ENCODE results near the gene EXOC3L2. TPM values are rescaled to one million over a fixed set of nuclear protein-coding genes. Genes with fewer than 3 reads are reported as not detected.
"Not testable (repeated sequence)": the region's sequence is repeated elsewhere in the genome, so short reads cannot be mapped to it uniquely, and the experiment has no call there.

Gene EXOC3L2
- polyA plus RNA-seq, 3 donors: 6.0 to 7.1 (median 7.0) TPM

- no peak for DNase-seq (ENCODE audit: low read depth in 3 of 3, low spot score in 2 of 3)
Observed at GRCh38 chr19:45256836-45257235, 11.6 kb upstream of the EXOC3L2 start.

- DNase-seq (ENCODE audit: low read depth in 3 of 3, low spot score in 2 of 3): no peak
Observed at GRCh38 chr19:45255611-45256157, 10.5 kb upstream of the EXOC3L2 start.

- DNase-seq (ENCODE audit: low read depth in 3 of 3, low spot score in 2 of 3): no peak
Observed at GRCh38 chr19:45254044-45254531, 8.9 kb upstream of the EXOC3L2 start.

GRCh38 chr19:45253396-45254027 lies 8.3 kb upstream of the EXOC3L2 start:
- no peak for DNase-seq (ENCODE audit: low read depth in 3 of 3, low spot score in 2 of 3)

GRCh38 chr19:45251452-45252354 lies 6.5 kb upstream of the EXOC3L2 start:
- DNase-seq (ENCODE audit: low read depth in 3 of 3, low spot score in 2 of 3): no peak

- no peak for DNase-seq (ENCODE audit: low read depth in 3 of 3, low spot score in 2 of 3)
Observed at GRCh38 chr19:45250832-45251451, 5.7 kb upstream of the EXOC3L2 start, which contains the start of gene MARK4. Gene MARK4, plus strand, starts transcription at chr19:45251271. Its CDS starts 318 bp downstream, at chr19:45251589.

- DNase-seq (ENCODE audit: low read depth in 3 of 3, low spot score in 2 of 3): no peak
Observed at GRCh38 chr19:45250216-45250831, 5.1 kb upstream of the EXOC3L2 start.

- DNase-seq (ENCODE audit: low read depth in 3 of 3, low spot score in 2 of 3): no peak
Observed at GRCh38 chr19:45249261-45250033, 4.2 kb upstream of the EXOC3L2 start.

- no peak for DNase-seq (ENCODE audit: low read depth in 3 of 3, low spot score in 2 of 3)
Observed at GRCh38 chr19:45247136-45247535, 1.9 kb upstream of the EXOC3L2 start.

- DNase-seq (ENCODE audit: low read depth in 3 of 3, low spot score in 2 of 3): no peak
Observed at GRCh38 chr19:45245826-45246225, 619 bp upstream of the EXOC3L2 start.

GRCh38 chr19:45244133-45244794 lies 943 bp downstream of the EXOC3L2 start:
- DNase-seq (ENCODE audit: low read depth in 3 of 3, low spot score in 2 of 3): no peak

GRCh38 chr19:45243144-45243732 lies 2.0 kb downstream of the EXOC3L2 start:
- no peak for DNase-seq (ENCODE audit: low read depth in 3 of 3, low spot score in 2 of 3)

GRCh38 chr19:45238556-45238955 lies 6.7 kb downstream of the EXOC3L2 start:
- DNase-seq (ENCODE audit: low read depth in 3 of 3, low spot score in 2 of 3): no peak

- no peak for DNase-seq (ENCODE audit: low read depth in 3 of 3, low spot score in 2 of 3)
Observed at GRCh38 chr19:45235485-45235884, 9.7 kb downstream of the EXOC3L2 start.

GRCh38 chr19:45234089-45234869 lies 10.9 kb downstream of the EXOC3L2 start:
- DNase-seq (ENCODE audit: low read depth in 3 of 3, low spot score in 2 of 3): no peak

GRCh38 chr19:45231891-45232290 lies 13.3 kb downstream of the EXOC3L2 start:
- DNase-seq (ENCODE audit: low read depth in 3 of 3, low spot score in 2 of 3): no peak

GRCh38 chr19:45229056-45229455 lies 16.2 kb downstream of the EXOC3L2 start:
- not testable (repeated sequence) for DNase-seq (ENCODE audit: low read depth in 3 of 3, low spot score in 2 of 3)

- DNase-seq (ENCODE audit: low read depth in 3 of 3, low spot score in 2 of 3): no peak
Observed at GRCh38 chr19:45224645-45225044, 20.6 kb downstream of the EXOC3L2 start.

Measured in right renal cortex interstitium (tissue), 3 donors.